CD4-positive, alpha-beta T cell treated with Interleukin-6 for 4 hours (primary cell): ENCODE results near the gene NIPA2.
"Not testable (repeated sequence)": the region's sequence is repeated elsewhere in the genome, so short reads cannot be mapped to it uniquely, and the experiment has no call there.

ENCODE experiments used
- DNase-seq: peaks from one replicate; pipeline ENCODE4 v3.0.0-alpha.2; 2020; ENCODE audit warnings: mixed read lengths

NIPA2 gene

DNA sequence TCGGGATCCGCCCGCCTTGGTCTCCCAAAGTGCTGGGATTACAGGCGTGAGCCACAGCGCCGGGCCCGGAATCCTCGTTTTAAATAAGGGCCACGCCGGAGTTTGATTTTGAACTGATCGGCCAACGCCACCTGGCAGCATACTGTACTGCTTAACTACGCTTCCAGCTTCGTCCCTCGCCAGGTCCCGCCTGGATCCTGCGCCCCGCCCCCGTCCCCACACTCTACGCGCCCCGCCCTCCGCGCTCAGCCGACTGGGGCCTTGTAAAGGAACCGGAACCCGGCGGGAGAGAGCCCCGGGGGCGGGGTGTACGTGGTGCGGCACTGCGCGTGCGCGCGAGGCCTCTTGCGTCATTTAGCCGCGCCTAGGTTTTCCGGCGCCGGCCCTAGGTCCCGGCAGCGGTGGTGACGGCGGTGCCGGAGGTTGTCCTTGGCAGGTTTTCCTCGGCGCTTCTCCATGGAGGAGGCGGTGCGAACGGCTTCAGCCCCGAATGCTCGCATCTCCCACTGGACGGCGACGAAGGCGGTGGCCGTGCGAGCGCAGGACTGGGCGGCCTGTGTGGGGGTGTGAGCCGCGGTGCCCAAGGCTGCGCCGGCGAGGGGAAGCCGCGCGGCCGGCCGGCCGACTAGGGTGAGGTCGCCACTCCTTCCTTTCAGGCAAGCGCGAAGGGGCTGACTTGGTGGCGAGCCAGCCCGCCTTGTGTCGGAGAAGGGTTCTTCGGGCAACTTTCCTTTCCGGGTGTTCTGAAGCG, at the start of gene NIPA2:
TSS of gene NIPA2 (plus strand) at position 375 of the 751 bp plus-strand sequence. CDS start 13,066 bp downstream, outside the sequence.
- peak; percentile 99 for DNase-seq

- DNase-seq, result no peak
These were observed 44.4 kb upstream of the NIPA2 start for GRCh38 chr15:22794063-22794462.

DNA sequence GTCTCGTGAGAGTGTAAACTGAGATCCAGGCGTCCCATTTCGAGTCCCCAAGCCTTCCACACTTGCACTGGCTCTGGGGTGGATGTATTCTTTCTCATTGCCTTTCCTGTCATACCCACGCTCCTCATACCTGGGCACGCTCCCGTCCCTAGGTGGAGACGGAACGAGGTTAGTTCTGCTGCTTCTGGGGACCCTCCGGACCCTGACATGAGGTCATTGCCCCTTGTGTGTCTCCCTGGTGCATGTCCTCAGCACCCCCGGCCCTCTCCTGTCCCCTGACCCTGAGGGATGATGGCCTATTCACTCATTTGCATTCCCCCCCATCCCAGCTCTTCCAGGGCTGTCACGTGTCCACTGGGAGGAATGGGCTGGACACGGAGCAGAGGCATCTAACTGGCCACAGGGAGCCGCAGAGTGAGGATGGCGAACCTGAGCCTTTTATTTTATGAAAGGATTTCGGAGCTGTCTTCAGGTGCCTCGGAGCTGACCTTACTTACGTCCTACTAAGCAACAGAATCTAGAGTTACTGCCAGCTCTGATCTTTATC, 43.8 kb upstream of the NIPA2 start:
- no peak for DNase-seq

GRCh38 chr15:22795206-22796063, 43.0 kb upstream of the NIPA2 start:
- DNase-seq, result no peak

- no peak for DNase-seq
These were observed 42.4 kb upstream of the NIPA2 start for GRCh38 chr15:22796079-22796478.

GRCh38 chr15:22799902-22800301, 38.6 kb upstream of the NIPA2 start:
- DNase-seq, result no peak

GRCh38 chr15:22803006-22803405, 35.5 kb upstream of the NIPA2 start:
- not testable (repeated sequence) for DNase-seq

DNA sequence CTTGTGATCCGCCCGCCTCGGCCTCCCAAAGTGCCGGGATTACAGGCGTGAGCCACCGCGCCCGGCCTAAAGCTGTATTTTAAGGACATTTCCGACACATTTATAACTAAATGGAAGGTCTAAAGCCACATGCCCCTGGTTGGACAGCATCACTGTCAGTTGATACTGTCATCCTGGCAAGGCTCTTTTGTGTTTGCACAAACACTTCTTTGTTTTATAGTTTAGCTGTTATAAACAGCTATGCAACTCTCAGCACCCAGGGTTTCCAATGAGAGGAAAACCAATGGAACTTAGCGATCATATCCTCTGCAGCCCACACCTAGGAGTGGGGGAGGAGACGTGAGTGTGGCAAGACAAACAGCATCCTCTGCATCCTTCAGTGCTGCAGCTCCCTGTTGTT, 32.3 kb upstream of the NIPA2 start:
- DNase-seq, result no peak

DNA sequence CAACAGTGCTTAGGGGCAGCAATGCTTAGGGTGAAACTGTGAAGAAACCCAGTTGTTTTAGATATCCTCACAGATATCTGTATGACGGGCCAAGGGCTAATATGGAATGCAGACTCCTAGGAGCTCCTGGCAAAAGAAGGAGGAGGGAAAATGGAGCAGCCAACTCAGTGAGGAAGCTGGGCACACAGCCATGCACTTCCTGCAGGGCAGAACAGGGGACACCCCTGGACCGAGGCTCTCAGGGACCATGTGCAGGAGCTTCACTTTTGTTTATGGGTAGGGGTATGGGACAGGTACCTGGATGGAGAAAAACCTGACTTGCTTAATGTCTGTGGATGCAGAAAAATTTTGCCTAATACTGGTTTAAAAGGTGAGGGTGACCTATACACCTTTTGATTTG, 31.8 kb upstream of the NIPA2 start:
- DNase-seq, result no peak

GRCh38 chr15:22807831-22808230, 30.6 kb upstream of the NIPA2 start:
- not testable (repeated sequence) for DNase-seq

DNA sequence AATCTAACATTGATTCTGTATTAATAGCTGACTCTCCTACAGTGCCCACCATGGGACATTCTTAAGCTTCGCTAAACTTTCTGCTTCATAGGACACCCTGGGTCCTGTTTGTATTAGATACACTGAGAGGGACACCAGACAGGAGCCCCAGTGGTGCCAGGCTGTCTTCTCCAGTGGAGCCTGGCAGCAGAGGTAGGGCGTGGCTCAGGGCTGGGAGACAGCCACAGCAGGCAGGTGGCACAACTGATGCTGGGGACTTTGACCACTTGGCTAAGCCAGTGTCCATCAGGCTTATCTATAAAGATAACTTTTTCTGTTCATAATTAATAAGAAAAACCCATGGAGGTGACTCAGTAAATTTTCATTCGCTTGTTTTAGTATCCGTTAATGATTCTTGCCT, 30.2 kb upstream of the NIPA2 start:
- no peak for DNase-seq

DNA sequence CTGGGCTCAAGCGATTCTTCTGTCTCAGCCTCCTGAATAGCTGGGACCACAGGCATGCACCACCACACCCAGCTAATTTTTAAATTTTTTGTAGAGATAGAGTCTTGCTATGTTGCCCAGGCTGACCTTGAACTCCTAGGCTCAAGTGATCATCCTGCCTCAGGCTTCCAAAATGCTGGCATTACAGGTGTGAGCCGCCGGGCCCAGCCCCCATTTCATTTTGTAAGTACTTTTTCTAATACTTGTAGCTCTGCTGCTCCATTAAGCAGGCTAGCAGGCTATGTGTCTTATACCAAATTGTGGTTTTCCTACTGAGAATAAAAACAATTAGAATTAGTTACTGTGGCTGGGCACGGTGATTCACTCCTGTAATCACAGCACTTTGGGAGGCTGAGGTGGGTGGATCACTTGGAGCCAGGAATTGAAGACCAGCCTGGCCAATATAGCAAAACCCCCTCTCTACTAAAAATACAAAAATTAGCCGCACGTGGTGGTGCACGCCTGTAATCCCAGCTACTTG, 29.6 kb upstream of the NIPA2 start:
- no peak for DNase-seq

- DNase-seq, result no peak
These were observed 28.2 kb upstream of the NIPA2 start for GRCh38 chr15:22810033-22810852.

DNA sequence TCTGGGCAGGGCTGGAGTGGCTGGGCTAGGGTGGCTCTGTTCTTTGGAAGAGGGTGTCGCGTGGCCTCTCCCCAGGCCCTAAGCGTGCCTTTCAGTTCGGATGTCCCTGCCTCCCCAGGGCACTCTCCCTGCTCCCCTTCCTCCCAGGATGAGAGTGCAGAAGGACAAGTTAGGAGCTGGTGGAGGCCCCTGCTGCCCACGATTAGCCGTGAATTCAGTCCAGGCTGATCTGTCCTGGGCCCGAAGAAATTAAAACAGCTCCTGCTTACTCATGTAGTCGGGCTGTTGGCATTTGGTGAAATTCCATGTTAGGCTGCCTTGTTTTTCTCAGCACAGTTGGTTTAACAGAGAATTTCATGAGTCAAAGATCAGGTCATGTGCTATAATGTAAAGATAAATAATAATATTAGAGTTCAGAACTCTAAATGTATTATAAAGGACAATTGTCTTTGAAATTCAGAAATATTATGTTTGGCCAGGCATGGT, 27.6 kb upstream of the NIPA2 start:
- no peak for DNase-seq

DNA sequence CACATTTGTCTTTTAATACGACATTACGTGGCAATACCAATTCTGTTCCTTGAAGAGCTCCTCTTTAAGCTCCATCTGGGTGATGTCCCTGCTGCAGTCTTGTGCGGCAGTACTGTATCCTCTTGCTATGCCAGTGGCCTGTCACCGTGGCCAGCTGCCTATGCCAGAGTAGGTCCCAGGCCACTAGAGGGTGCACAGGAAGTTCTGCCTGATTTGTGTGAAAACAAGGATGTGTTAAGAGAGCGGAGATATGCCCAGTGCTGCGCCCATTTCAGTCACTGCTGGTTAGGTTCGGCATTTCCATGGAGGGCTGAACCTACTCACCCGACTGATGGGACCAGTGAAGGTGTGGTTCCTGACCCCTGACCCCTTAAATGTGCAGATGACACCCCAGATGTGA, 26.8 kb upstream of the NIPA2 start:
- DNase-seq, result peak; percentile 21

DNA sequence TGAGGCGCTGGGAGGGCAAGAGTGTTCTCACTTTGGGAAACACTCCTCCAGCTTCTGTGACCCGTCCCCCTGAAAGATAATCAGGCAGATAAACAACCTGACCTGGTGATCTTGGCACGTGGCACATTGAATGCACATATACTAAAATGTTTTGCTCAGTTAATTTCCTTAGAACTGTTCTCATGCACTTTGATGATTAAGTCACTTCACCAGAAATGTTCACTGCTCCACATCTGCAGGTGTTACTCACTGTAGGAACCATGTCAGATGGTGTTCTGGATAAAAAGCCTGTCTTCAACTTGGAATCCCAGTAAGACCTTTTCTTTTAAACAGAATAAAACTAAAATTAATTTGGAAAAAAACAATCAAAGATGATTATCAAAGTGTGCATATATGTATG, 24.6 kb upstream of the NIPA2 start:
- no peak for DNase-seq

GRCh38 chr15:22815766-22816165, 22.7 kb upstream of the NIPA2 start:
- no peak for DNase-seq

DNA sequence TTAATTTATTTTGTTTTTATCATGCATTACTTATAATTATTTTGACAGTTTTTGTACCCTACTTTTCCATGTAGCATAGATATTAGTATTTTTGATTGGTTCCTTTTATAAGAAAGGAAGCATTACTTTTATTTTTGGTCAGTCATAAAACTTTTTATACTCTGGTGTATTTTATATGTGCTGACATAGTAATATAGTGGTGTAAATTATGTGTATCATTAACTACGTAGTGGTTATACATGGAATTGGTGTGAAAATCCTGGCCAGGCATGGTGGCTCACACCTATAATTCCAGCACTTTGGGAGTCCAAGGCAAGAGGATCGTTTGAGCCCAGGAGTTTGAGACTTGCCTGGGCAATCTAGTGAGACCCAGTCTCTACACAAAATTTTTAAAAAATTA, 18.8 kb upstream of the NIPA2 start:
- no peak for DNase-seq

- DNase-seq, result no peak
These were observed 14.9 kb upstream of the NIPA2 start for GRCh38 chr15:22823495-22824128.

GRCh38 chr15:22827125-22827524, 11.3 kb upstream of the NIPA2 start:
- DNase-seq, result no peak

DNA sequence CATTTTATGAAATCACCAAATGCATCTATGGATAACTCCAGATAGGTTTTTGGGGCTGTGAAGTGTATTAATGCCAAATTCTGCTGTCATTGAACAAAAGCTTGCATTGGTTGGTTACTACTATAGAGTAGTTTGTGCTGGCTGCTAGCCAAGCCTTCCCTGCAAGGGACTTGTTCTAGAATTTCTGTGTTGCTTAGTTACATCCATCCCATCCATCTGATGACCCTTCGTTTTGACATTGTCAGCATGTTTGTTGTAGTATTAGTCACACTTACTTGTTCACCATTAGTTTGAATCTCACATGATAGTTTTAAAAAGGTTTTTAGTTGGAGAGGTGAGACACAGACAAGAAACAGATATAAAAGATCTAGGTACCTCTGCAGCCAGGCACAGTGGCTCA, 7.0 kb upstream of the NIPA2 start:
- no peak for DNase-seq
